Neuronal stem cell (in vitro differentiated cells): ENCODE data around the gene CCDC102B.

ENCODE experiments used
- DNase-seq: peaks from one replicate; pipeline ENCODE4 v3.0.0-alpha.2; 2013; ENCODE audit warnings: low spot score
- H2AFZ ChIP-seq: one replicate; pipeline ENCODE4 v1.6.1; 2013; ENCODE audit warnings: mild to moderate bottlenecking, low read length, inconsistent platforms
- H2AK5ac ChIP-seq: 2 replicates; pipeline ENCODE4 v1.6.1; 2013; ENCODE audit warnings: low read depth, mild to moderate bottlenecking, inconsistent platforms, low read length, moderate library complexity, mixed read lengths
- H2BK120ac ChIP-seq: 2 replicates; pipeline ENCODE4 v1.6.1; 2013; ENCODE audit warnings: low read depth, mild to moderate bottlenecking, inconsistent platforms, low read length, moderate library complexity, mixed read lengths
- H2BK12ac ChIP-seq: one replicate; pipeline ENCODE4 v1.6.1; 2013; ENCODE audit warnings: low read length, inconsistent platforms
- H2BK15ac ChIP-seq: 2 replicates; pipeline ENCODE4 v1.6.1; 2013; ENCODE audit warnings: mild to moderate bottlenecking, low read length, inconsistent platforms, mixed read lengths
- H2BK5ac ChIP-seq: one replicate; pipeline ENCODE4 v1.6.1; 2013; ENCODE audit warnings: inconsistent platforms, mild to moderate bottlenecking, low read length, moderate library complexity
- H3K14ac ChIP-seq: one replicate; pipeline ENCODE4 v1.6.1; 2013; ENCODE audit warnings: low read length, inconsistent platforms
- H3K18ac ChIP-seq: 2 replicates; pipeline ENCODE4 v1.6.1; 2013; ENCODE audit warnings: low read length, inconsistent platforms
- H3K23ac ChIP-seq: 2 replicates; pipeline ENCODE4 v1.6.1; 2013; ENCODE audit warnings: low read depth, mild to moderate bottlenecking, mixed read lengths, low read length, inconsistent platforms; ENCODE audit not compliant: poor library complexity
- H3K27ac ChIP-seq: replicated peaks from 3 replicates; pipeline ENCODE4 v1.5.1; 2013; ENCODE audit warnings: low read length, inconsistent platforms
- H3K27me3 ChIP-seq, 3 experiments: 2 replicates each; pipeline ENCODE4 v1.6.1; 2013; ENCODE audit warnings: low read length in 3 of 3, mild to moderate bottlenecking in 2 of 3, inconsistent platforms in 1 of 3, low read depth in 1 of 3, mixed read lengths in 1 of 3, moderate library complexity in 1 of 3; ENCODE audit not compliant: control insufficient read depth in 3 of 3, insufficient read depth in 3 of 3
- H3K36me3 ChIP-seq, 2 donors: replicated peaks in 1 of 2; 2 replicates each; pipeline ENCODE4 v1.6.1; 2013; ENCODE audit warnings: low read length in 2 of 2; ENCODE audit not compliant: control insufficient read depth in 2 of 2, insufficient read depth in 2 of 2
- H3K4ac ChIP-seq: 2 replicates; pipeline ENCODE4 v1.6.1; 2013; ENCODE audit warnings: inconsistent platforms, mild to moderate bottlenecking, low read length, moderate library complexity
- H3K4me1 ChIP-seq, 2 donors: 1 replicate in 1 of 2; 2 replicates in 1 of 2; pipeline ENCODE4 v1.6.1; 2013; ENCODE audit warnings: low read length in 2 of 2, low read depth in 1 of 2; ENCODE audit not compliant: control insufficient read depth in 2 of 2, insufficient read depth in 1 of 2
- H3K4me2 ChIP-seq: one replicate; pipeline ENCODE4 v1.6.1; 2013; ENCODE audit warnings: mild to moderate bottlenecking, low read length, inconsistent platforms; ENCODE audit not compliant: insufficient read depth, poor library complexity, severe bottlenecking
- H3K4me3 ChIP-seq, 2 donors: 2 replicates each; pipeline ENCODE4 v1.5.1; 2013; ENCODE audit warnings: low read length in 2 of 2, mild to moderate bottlenecking in 2 of 2, inconsistent platforms in 1 of 2, moderate library complexity in 1 of 2
- H3K79me1 ChIP-seq: one replicate; pipeline ENCODE4 v1.6.1; 2013; ENCODE audit warnings: low read depth, mild to moderate bottlenecking, inconsistent platforms, low read length, moderate library complexity
- H3K9ac ChIP-seq: one replicate; pipeline ENCODE4 v1.6.1; 2013; ENCODE audit warnings: mild to moderate bottlenecking, low read depth, low read length, inconsistent platforms; ENCODE audit not compliant: poor library complexity
- H3K9me3 ChIP-seq, 2 donors: replicated peaks in 1 of 2; 2 replicates each; pipeline versions ENCODE3 to v1.6.1; 2013; ENCODE audit warnings: low read length in 2 of 2, mild to moderate bottlenecking in 2 of 2, inconsistent platforms in 1 of 2, low read depth in 1 of 2, mixed read lengths in 1 of 2, moderate library complexity in 1 of 2; ENCODE audit not compliant: control insufficient read depth in 2 of 2, insufficient read depth in 1 of 2
- H4K8ac ChIP-seq: one replicate; pipeline ENCODE4 v1.6.1; 2013; ENCODE audit warnings: low read depth, mild to moderate bottlenecking, inconsistent platforms, low read length, moderate library complexity
- H4K91ac ChIP-seq: one replicate; pipeline ENCODE4 v1.6.1; 2013; ENCODE audit warnings: low read length, low read depth, mild to moderate bottlenecking, inconsistent platforms; ENCODE audit not compliant: poor library complexity
- WGBS, 2 donors: extraction: QIAGEN DNeasy Blood & Tissue Kit; methylation state at CpG; one replicate each; pipeline ENCODE4 v1.1.7; 2013; ENCODE audit warnings: missing lambda C conversion rate in 2 of 2, mixed read lengths in 1 of 2; ENCODE audit not compliant: insufficient read length in 2 of 2, insufficient replicate concordance in 1 of 2; ENCODE audit errors: extremely low coverage in 2 of 2; 5-methylcytosine and 5-hydroxymethylcytosine counted together

CCDC102B gene

DNA sequence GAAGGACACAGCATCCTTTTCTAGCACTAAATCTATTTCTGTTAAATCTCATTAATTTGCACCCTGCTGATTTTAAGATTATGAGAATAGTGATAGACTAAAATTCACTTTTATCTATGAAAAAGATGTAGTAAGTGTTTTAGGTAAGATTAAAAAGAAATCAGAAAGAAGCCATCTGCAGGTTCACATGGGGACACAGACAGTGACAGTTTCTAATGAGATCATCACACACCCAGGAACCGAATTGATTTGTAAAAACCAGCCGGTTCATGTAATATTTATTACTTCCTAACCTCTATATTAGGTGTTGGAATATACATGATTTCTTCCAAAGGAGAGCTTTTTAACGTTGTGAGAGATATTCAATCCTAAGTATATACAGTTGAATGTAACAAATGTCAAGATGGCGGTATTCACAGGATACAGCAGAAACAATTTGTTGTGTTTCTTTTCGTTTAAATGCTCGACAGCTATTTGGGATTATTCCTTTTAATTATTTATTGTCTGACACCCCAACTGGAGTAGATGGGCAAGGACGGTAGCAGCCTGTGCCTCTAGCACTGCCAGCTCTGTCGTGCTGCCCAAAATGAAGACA is 223.4 kb downstream of the CCDC102B start:
- Histone ChIP-seq H2BK12ac (no peak overlapping the region), H3K79me1 (no peaks in the 10 kb centered on the region), H3K4me1 (no peaks in the 10 kb centered on the region), H2AFZ (peak overlapping the region; percentile 36), H3K9ac (no peak overlapping the region), H2BK15ac (no peak overlapping the region), H3K36me3 (no peaks in the 10 kb centered on the region), H3K4me2 (no peak overlapping the region), H3K4ac (no peak overlapping the region), H3K4me3 (no peak overlapping the region), H2AK5ac (no peak overlapping the region), H4K91ac (no peak overlapping the region), H2BK120ac (no peak overlapping the region), H3K14ac (no peak overlapping the region), H4K8ac (no peak overlapping the region), H3K23ac (no peak overlapping the region), H3K18ac (no peak overlapping the region), H3K27ac (no peak overlapping the region), H2BK5ac (no peak overlapping the region), H3K9me3 (no peaks in the 10 kb centered on the region), H3K27me3 (no peaks in the 10 kb centered on the region)
- WGBS, 2 donors = no CpG with 5 or more reads among the region's 8 CpGs
- no peak for DNase-seq

- H3K9me3 ChIP-seq = no peaks in the 10 kb centered on the region
- no peaks in the 10 kb centered on the region for H3K79me1 ChIP-seq
- H3K14ac ChIP-seq = no peak overlapping the region
- no peaks in the 10 kb centered on the region for H3K36me3 ChIP-seq
- no peaks in the 10 kb centered on the region for H3K4me1 ChIP-seq
- H4K8ac ChIP-seq = no peak overlapping the region
- no peak overlapping the region for H3K4me2 ChIP-seq
- DNase-seq = no peak
- no peak overlapping the region for H2BK15ac ChIP-seq
- no peak overlapping the region for H3K23ac ChIP-seq
- H3K4me3 ChIP-seq = no peak overlapping the region
- WGBS, 2 donors = no CpG with 5 or more reads among the region's 1 CpG
- H3K9ac ChIP-seq = no peak overlapping the region
- no peak overlapping the region for H2AFZ ChIP-seq
- H2BK5ac ChIP-seq = no peak overlapping the region
- no peak overlapping the region for H4K91ac ChIP-seq
- no peak overlapping the region for H2BK12ac ChIP-seq
- H2BK120ac ChIP-seq = no peak overlapping the region
- no peak overlapping the region for H3K4ac ChIP-seq
- no peak overlapping the region for H2AK5ac ChIP-seq
- no peak overlapping the region for H3K18ac ChIP-seq
- no peak overlapping the region for H3K27ac ChIP-seq
- no peaks in the 10 kb centered on the region for H3K27me3 ChIP-seq
Measured at GRCh38 chr18:69022426-69022825, 224.5 kb downstream of the CCDC102B start.

GRCh38 chr18:69031571-69031970 is 233.7 kb downstream of the CCDC102B start:
- H3K14ac ChIP-seq = no peak overlapping the region
- no peaks in the 10 kb centered on the region for H3K27me3 ChIP-seq
- H3K4me1 ChIP-seq = no peaks in the 10 kb centered on the region
- H3K18ac ChIP-seq = no peak overlapping the region
- H2BK5ac ChIP-seq = no peak overlapping the region
- no peak overlapping the region for H3K27ac ChIP-seq
- no peak for DNase-seq
- H2BK15ac ChIP-seq = no peak overlapping the region
- no peak overlapping the region for H2BK120ac ChIP-seq
- no peak overlapping the region for H3K4me2 ChIP-seq
- no peak overlapping the region for H2BK12ac ChIP-seq
- H4K91ac ChIP-seq = no peak overlapping the region
- no peak overlapping the region for H3K9ac ChIP-seq
- no peak overlapping the region for H4K8ac ChIP-seq
- no peak overlapping the region for H3K4me3 ChIP-seq
- WGBS, 2 donors = no CpG with 5 or more reads among the region's 1 CpG
- H3K4ac ChIP-seq = no peak overlapping the region
- H3K36me3 ChIP-seq = no peaks in the 10 kb centered on the region
- no peaks in the 10 kb centered on the region for H3K9me3 ChIP-seq
- H3K23ac ChIP-seq = no peak overlapping the region
- H3K79me1 ChIP-seq = no peaks in the 10 kb centered on the region
- no peak overlapping the region for H2AK5ac ChIP-seq
- no peak overlapping the region for H2AFZ ChIP-seq

DNA sequence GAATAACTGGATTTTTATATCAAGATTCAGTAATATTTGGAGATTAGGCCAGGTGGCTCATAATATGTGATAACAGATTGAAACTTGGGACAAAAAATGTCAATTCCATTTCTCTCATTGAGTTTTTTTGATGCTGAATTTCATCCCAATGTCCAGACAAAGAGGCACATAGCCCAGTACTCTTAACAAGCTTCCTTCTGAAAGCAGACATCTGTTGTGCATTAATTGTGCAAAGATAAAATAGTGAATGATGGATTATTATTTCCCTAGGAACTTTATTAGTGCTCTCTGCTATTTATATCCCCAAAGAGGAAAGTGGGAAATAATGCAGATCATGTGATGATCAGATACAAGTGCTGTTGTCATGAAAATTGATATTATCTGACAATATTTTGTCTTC is 234.1 kb downstream of the CCDC102B start:
- DNase-seq = no peak
- no peak overlapping the region for H4K8ac ChIP-seq
- H3K14ac ChIP-seq = no peak overlapping the region
- H3K9me3 ChIP-seq = no peaks in the 10 kb centered on the region
- H3K4me2 ChIP-seq = no peak overlapping the region
- H3K9ac ChIP-seq = no peak overlapping the region
- H3K18ac ChIP-seq = no peak overlapping the region
- H3K79me1 ChIP-seq = no peaks in the 10 kb centered on the region
- H3K4ac ChIP-seq = no peak overlapping the region
- H3K23ac ChIP-seq = no peak overlapping the region
- no peak overlapping the region for H3K4me3 ChIP-seq
- H3K27ac ChIP-seq = no peak overlapping the region
- no peak overlapping the region for H2BK12ac ChIP-seq
- H2BK15ac ChIP-seq = no peak overlapping the region
- H3K4me1 ChIP-seq = no peaks in the 10 kb centered on the region
- no peaks in the 10 kb centered on the region for H3K27me3 ChIP-seq
- H2AK5ac ChIP-seq = no peak overlapping the region
- H2AFZ ChIP-seq = no peak overlapping the region
- H4K91ac ChIP-seq = no peak overlapping the region
- no peak overlapping the region for H2BK120ac ChIP-seq
- no peaks in the 10 kb centered on the region for H3K36me3 ChIP-seq
- H2BK5ac ChIP-seq = no peak overlapping the region
